Hepatic stellate cell (primary cell): ENCODE data around the gene ZNF77.
"Not testable (repeated sequence)": the region's sequence is repeated elsewhere in the genome, so short reads cannot be mapped to it uniquely, and the experiment has no call there.

Source experiments
- DNase-seq: peaks from one replicate; pipeline ENCODE4 v3.0.0; 2011; ENCODE audit warnings: low spot score

ZNF77 gene

DNA sequence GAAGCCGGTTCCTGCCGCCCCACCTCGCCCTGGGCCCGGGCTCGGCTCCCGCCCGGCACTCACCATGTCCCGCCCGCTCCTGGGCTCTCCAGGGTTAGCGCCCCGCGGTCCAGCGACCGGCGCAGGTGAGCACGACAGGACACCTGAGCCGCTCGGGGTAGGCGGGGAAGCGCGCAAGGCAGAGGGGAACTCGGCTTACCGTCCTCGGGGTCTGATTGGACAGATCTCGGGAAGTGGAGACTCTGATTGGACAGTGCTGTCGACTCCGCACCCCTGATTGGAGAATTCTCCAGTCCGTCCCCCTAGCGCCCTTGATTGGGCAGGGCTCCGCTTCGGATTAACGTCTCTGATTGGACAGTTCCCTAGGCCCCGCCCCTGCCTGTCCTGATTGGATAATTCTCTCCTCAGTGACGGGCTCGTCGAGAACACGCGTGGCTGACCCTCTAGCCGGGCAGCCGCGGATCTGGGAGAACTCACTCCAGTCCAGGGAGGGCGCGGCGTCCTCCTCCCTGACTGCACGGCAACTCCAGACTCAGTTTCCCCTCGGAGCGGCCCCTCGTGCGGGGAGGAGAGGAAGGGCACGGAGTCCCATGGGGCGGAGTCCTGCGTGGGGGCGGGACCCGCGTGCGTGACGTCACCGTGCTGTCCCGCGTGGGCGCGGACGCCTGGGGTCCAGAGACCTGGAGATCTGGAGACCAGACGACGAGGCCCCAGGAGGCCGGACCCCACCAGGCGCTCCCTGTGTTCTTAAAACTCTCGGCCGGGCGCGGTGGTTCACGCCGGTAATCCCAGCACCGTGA lies at the start of gene ZNF77:
ZNF77 (minus strand) TSS at position 197 of the 800 bp plus-strand sequence; CDS start at position 66, 131 bp downstream.
- DNase-seq = peak; percentile 100

DNA sequence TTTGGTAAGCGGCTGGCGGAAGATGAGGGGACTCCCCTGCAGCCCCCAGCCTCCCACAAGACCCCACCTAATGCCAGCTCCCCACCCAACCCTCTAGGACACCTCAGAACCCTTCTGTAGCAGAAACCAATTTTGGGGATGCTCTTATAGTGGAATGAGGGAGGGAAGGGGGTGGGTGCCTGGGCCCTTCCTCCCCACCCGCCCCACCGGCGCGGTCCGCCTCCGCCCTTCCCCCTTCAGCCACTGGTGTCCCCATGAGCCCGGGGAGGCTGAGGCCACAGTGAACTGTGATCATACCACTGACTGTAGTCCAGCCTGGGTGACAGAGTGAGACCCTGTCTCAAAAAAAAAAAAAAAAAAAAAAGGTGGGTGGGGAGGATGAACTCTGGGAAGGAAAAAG lies 48.8 kb upstream of the ZNF77 start:
- no peak for DNase-seq

DNA sequence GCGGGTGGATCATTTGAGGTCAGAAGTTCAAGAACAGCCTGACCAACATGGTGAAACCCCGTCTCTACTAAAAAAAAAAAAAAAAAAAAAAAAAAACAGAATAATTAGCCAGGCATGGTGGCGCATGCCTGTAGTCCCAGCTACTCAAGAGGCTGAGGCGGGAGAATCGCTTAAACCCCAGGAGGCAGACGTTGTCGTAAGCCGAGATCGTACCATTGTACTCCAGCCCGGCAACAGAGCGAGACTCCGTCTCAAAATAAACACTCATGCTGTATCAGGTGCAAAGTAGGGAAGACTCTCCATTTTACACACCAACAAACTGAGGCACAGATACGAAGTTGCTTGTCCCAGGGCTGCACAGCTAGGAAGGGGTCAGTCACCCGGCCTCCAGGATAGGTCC lies 48.2 kb upstream of the ZNF77 start:
- no peak for DNase-seq

DNA sequence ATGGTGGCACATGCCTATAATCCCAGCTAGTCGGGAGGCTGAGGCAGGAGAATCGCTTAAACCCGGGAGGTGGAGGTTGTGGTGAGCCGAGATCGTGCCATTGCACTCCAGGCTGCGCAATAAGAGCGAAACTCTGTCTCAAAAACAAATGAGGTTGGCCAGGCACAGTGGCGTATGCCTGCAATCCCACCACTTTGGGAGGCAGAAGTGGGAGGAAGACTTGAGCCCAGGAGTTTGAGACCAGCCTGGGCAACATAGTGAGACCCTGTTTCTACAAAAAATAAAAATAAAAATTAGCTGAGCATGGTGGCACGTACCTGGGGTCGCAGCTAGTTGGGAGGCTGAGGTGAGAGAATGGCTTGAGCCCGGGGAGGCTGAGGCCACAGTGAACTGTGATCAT lies 47.6 kb upstream of the ZNF77 start:
- DNase-seq = not testable (repeated sequence)

DNA sequence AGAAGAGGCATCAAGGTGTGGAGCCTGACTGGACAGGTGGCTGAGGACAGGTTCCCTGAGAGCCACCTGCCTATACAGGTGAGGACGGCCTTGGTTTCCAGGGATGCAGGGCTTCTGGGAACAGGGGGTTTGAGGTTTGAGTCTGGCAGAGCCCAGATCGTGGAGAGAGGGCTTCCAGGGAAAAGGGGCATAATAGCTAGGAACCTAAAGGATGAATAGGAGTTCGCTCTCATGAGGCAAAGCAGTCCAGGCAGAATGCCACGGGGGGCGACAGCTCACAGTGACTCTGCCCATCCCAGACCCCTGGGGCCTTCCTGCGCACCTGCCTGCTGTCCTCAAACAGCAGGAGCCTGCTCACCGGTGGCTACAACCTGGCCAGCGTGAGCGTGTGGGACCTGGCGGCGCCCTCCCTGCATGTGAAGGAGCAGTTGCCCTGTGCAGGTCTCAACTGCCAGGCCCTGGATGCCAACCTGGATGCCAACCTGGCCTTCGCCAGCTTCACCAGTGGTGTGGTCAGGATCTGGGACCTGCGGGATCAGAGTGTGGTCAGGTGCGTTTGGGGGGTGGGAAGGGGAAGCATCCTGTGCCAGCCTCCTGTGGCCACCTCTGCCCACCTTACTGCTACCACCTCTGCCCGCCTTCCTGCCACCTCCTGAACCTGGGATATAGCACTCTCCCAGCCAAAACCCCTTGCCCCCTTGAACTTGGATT lies 44.6 kb upstream of the ZNF77 start:
- DNase-seq = no peak

DNA sequence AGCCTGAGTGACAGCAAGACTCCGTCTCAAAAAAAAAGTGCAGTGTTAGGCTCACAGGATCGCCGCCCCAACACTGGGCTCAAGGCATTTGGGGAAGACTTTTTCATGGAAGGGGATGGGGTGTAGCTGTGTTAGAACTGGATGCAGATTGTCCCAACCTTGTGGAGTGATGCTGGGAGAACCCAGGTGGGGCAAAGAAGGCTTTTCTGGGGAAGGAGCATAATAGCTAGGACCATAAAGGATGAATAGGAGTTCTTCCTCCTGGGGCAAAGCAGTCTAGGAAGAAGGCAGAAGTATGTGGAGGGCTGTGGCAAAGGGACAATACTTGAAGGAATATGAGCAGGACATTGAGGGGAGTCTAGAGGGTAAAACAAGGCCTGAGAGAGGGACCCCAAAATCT lies 43.8 kb upstream of the ZNF77 start:
- no peak for DNase-seq

DNA sequence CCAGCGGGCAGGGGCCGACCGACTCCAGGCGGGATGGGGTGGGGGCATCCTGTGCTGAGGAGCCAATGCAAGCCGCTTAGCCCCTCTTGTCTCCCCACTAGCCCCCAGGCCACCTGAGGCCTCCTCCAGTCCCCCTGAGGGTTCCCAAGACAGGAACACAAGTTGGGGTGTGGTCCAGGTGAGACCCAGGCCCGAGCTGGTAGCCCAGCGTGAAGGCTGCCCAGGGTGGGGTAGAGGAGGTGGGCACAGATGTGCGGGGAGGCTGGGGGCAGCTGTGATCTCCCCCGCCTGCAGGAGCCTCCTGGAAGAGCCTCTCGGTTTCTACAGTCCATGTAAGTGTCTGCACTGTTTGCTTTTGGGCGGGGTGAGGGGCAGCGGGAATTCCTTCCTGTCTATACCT lies 43.0 kb upstream of the ZNF77 start:
- DNase-seq = no peak

DNA sequence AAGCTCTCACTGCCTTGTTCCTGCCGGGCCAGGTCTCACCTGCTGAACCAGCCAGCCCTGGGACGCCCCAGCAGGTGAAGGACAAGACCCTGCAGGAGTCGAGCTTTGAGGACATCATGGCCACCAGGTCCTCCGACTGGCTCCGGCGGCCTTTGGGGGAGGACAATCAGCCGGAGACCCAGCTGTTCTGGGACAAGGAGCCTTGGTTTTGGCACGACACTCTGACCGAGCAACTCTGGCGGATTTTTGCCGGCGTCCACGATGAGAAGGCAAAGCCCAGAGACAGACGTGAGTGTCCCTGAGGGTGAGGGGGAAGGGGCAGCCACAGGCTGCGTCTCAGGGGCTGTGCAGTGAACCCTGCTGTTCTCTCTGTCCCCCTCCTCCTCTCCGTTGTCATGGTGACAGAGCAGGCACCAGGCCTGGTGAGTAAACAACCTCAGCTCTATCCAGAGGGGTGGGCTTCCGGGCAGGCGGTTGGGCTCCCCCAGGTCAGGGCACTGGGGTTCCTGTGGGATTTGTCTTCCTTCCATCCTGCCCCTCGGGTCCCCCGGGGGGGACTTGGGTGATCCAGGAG lies 42.3 kb upstream of the ZNF77 start:
- no peak for DNase-seq

DNA sequence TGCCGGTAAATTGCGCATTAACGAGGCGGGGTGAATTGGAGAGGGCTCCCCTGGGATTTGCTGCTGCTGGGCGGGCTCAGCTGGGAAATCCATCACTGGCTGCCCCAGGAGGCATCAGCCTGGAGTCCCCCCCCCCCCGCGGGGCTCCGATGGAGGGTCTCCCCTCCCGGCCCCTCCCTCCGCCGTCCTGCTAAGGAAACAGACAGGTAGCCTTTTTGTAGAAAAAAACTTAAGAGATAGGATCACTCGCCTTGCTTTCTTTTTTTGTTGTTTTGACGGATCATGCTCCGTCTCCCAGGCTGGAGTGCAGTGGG lies 39.4 kb upstream of the ZNF77 start:
- DNase-seq = no peak

DNA sequence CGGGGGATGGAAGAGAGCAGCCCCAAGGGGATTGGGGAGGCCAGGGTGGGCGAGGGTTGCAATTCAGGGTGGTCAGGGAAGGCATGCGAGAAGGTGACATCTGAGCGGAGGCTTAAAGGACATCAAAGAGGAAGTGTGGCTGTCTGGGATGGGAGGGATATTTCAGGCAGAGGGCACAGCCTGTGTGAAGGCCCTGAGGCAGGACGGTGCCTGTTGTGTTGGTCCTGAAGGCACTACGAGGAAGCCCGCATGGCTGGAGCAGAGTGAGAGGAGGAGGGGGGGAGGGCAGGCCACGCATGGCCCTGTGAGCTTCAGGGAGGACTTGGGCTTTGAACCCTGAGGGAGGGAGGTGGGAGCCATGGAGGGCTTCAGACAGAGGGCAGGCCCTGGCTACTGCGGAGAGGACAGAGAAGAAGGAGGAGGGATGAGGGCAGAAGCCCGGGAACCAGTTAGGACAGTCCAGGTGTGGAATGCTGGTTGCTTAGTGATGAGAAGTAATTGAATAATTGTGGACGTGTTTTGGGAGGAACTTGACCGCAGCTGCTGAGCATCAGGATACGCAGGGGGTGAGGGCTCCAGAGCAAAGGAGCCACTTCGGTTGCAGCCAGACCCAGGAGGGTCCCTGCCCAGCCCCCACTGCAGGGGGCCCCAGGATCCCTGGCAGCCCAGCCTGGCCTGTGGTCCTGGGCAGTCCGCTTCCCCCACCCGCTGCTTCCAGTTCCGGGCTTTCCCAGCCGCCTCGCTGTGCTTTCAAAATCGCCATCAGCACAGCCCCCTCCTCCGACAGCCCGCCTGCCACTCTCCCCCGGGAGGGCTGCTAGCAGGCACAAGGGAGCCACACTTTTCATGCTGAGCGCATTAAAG lies 38.8 kb upstream of the ZNF77 start:
- DNase-seq = peak; percentile 44

DNA sequence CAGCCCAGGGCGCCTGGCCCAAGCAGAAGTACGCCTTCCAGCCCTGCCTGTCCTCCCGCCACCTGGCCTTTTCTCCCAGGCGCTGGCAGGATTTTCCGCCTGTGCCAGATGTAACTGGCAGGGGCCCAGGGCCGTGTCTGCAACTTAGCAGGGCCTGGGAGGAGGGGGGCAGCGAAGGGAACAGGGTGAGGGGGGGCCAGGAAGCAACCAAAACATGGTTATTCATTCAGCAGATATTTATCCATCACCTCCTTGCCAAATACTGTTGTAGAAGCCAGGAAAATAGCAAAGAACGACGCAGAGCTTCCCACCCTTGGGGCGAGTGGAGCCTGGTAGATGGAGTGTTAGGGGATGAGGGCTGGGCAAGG lies 38.2 kb upstream of the ZNF77 start:
- DNase-seq = peak; percentile 47

DNA sequence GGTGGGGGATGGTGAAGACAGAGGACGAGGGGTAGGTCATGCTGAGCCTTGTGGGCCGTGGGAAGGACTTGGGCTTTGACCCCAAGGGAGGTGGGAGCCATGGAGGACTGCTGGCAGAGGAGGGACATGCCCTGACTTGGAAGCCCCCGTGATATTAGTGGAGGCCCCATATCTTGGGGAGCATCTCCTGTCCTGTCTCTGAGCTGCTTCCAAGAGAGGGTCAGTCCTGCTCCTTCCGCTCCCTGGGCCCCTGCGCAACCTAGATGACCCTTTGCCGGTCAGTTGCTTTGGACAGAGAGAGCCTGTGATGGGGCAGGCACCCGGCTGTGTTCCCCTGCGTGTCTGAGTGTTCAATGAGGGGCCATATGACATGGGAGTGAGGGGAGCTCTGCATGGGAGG lies 37.8 kb upstream of the ZNF77 start:
- DNase-seq = no peak

DNA sequence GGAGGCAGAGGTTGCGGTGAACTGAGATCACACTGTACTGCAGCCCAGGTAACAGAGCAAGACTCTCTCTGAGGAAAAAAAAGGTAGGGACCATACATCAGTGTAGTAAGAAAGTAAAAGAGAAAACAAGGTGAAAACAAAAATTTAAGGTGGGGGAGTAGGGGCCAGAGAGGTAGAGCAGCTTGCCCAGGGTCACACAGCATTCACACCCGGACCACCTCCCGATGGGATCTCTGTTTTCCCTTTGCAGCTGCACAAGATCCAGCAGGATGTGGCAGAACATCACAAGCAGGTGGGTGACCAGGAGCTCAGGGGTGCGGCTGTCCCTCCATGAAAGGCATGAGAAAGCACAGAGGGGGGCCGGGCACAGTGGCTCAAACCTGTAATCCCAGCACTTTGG lies 37.1 kb upstream of the ZNF77 start:
- no peak for DNase-seq

DNA sequence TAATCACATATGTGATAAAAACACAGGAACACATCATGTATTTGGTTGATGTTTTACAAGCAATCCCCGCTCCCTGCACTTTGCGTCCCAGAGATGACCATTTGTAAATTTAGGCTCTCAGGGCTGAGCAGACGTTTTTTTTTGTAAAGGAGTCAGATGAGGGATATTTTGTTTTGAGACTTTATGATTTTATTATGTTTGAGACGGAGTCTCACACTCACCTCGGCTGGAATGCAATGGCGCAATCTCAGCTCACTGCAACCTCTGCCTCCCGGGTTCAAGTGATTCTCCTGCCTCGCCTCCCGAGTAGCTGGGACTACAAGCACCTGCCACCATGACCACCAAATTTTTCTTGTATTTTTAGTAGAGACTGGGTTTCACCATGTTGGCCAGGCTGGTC lies 34.0 kb upstream of the ZNF77 start:
- DNase-seq = no peak

DNA sequence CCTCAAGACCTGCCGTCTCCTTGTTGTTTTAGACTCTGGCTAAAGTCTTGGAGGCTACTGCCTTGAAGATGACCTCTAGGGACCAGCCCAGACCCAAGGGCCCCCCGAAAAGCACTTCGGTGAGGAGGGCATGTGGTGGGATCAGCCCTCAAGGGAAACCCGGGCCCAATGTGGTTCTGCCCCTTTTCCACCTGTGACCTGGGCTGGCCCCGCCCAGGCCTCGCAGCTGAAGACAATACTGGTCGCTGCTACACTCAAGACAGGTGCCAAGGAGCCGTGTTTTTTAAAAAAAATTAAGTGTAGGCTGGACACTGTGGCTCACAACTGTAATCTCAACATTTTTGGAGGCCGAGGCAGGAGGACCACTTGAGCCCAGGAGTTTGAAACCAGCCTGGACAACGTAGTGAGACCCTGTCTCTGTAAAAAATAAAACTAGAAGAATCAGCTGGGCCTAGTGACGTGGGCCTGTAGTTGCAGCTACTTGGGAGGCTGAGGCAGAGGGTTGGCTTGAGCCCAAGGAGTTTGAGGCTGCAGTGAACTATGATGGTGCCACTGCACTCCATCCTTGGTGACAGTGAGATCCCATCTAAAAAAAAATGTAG lies 33.5 kb upstream of the ZNF77 start:
- DNase-seq = no peak

DNA sequence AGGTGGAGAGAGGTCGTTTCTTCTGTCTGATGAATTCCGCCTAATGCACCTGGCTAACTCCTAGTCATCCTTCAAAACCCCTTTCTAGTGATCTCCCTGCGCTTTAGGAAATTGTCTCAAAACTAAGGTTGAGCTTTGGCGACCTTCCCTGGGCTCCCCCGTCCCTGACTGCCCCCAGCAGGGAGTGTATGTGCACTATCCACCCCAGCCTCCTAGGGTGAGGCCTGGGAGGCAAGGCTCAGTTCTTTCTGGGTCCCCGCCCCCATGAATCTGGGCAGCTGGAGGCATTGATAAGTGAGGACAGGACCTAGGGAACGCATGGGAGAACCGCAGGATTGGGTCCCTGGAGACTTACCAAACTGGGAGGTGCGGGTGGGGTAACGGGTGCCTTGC lies 33.0 kb upstream of the ZNF77 start:
- no peak for DNase-seq

DNA sequence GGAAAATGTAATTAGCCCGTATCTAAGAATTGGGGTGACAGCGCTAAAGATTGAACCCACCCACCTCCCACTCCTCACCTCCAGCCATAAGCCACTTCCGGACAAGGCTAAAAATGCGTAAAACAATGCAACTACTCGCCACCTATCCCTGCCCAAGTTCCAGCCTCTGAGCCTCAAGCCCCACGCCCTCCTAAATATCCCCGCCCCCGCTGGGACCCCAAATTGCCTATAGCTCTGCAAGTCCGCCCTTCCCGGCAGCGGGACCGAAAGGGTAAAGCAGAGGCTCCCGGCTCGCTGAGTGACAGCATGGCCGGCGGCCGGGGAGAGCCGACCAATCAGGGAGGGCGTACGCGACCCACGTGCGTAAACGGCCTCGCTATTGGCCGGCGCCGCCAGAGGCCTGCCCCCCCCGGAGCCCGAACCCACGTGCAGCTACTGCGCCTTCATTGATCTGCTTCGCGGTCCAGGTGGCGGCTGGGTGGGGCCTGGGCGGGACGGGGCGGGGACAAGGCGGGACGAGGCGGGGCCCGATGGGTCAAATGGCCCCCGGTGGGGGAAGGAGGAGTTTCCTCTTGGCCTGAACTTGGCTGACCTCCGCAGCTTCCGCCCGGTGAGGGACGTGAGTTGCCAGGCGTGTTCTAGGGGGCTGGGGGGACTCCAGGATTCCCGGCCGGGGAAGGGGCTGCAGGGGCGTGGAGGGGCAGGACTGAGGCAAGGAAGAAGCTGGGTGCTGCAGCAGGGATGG lies 32.4 kb upstream of the ZNF77 start, which contains the start of gene TLE6:
TLE6 (plus strand) TSS at position 564 of the 745 bp plus-strand sequence. CDS start 670 bp downstream, outside the sequence.
- DNase-seq = peak; percentile 100

DNA sequence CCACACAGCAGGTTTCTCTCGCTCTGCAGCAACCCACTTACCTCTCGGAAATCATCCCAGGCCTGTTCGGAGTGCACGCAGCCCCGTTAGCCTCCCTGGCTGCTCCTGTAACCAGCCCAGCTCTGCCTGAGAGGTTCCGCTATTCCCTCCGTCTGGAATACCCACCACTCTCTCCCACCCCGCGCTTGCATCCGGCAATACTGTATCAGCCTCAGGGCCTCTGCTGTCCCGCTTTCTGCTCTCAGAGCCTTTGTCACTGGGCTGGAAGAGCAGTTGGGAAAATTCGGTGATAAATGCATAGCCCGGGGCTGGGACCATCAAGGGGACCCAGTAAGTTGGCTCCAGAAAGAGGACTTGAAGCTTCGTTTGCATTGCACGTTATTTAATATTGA lies 31.8 kb upstream of the ZNF77 start:
- DNase-seq = no peak

DNA sequence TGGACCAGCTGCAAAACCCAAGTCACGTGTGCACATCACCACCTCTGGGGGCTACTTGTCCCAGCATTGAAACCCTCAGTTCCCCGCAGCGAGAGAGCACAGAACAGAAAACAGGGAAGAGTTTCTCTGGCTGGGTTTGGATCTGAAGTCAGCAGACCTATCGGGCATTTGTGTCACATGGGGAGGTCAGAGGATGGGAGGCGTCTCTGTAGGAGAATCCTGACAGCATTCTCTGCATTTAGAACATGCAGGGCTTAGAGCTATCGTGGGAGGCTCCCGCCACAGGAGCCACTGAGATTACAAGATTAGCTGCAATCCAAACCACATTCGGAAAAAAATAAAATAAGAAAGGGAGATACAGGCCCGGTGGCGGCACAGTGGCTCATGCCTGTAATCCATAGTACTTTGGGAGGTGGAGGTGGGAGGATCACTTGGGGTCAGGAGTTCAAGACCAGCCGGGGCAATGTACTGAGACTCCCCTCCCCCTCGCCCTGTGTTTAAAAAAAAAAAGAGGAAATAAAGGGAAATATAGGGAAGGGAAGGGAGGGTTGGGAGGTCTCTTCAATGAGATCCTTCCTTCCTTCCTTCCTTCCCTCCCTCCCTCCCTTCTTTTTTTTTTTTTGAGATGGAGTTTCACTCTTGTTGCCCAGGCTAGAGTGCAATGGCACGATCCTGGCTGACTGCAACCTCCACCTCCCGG lies 29.7 kb upstream of the ZNF77 start:
- no peak for DNase-seq

DNA sequence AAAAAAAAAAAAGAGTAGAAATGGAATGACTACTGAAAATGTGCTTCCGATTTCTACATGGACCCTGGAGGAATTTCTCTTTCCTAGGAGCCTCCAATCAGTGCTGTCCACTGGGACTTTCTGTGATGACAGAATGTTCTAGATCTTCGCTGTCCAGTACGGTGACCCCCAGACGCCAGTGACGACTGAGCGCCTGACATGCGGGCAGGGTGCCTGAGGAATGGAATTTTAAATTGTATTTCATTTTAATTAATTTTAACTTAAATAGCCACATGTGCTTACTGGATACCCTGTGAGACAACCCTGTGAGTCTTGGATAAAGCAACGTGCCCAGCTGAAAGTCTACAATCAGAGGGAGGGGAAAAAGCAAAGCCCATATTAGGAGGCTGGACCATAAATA lies 28.5 kb upstream of the ZNF77 start:
- DNase-seq = no peak
